HepG2 (cell line): ENCODE data around the gene GAREM2. TPM values are rescaled to one million over a fixed set of nuclear protein-coding genes. Genes with fewer than 3 reads are reported as not detected.

ENCODE experiments used
- ATAC-seq: fragments of 200-7000 bp; cut with Tn5 transposase; 3 replicates; pipeline ENCODE4 v1.9.1; 2020; ENCODE audit warnings: mild to moderate bottlenecking, moderate library complexity
- BruUV-seq: library from RNA; stranded (reverse); fragments of 400-500 nt; replicated peaks from 2 replicates; lab custom pipeline; 2021; lab: Mats Ljungman, UMichigan
- CTCF ChIA-PET: fragments of 300-600 bp; formaldehyde crosslinking; extraction: SDS; loops from one replicate; lab custom pipeline; 2021; ENCODE audit warnings: low total read pairs, inconsistent platforms, low intra/inter-chr PET ratio; lab: Yijun Ruan, JAX
- POLR2A ChIA-PET: fragments of 350-600 bp; sonication (Branson Sonifier 250); formaldehyde crosslinking; loops from one replicate; lab custom pipeline; 2020; ENCODE audit warnings: antibody characterized with exemption, inconsistent platforms; lab: Yijun Ruan, JAX
- DNase-seq: peaks from one replicate; pipeline ENCODE4 v3.0.0-alpha.2; 2015; ENCODE audit warnings: low spot score
- FAIRE-seq: peaks from 3 replicates; lab custom pipeline; 2011; peaks lifted over from hg19 to GRCh38; lab: Jason Lieb, UNC
- H2AFZ ChIP-seq: one replicate; pipeline ENCODE4 v1.6.1; 2011; ENCODE audit warnings: low read length, inconsistent platforms
- H3K27ac ChIP-seq: fragments of 300-600 bp; 3 replicates; pipeline ENCODE4 v1.8.0; 2011; ENCODE audit warnings: mixed run types, mild to moderate bottlenecking, mixed read lengths, low read length, inconsistent platforms; ENCODE audit not compliant: insufficient read depth; ENCODE audit errors: extremely low read length
- H3K27me3 ChIP-seq, 2 experiments: fragments of 200-600 bp in 1 of 2; 2 replicates in 1 of 2; 3 replicates in 1 of 2; pipeline versions ENCODE4 v1.6.0 to v1.8.0; 2011; ENCODE audit warnings: low read length in 2 of 2, mild to moderate bottlenecking in 2 of 2, moderate library complexity in 2 of 2, inconsistent platforms in 1 of 2; ENCODE audit not compliant: insufficient read depth in 2 of 2, control insufficient read depth in 1 of 2
- H3K36me3 ChIP-seq, 2 experiments: fragments of 200-600 bp in 1 of 2; replicated peaks in 1 of 2; 2 replicates in 1 of 2; 3 replicates in 1 of 2; pipeline versions ENCODE4 v1.5.1 to v1.8.0; 2011; ENCODE audit warnings: low read length in 2 of 2, inconsistent platforms in 1 of 2; ENCODE audit not compliant: insufficient read depth in 2 of 2, control insufficient read depth in 1 of 2
- H3K4me1 ChIP-seq: 2 replicates; pipeline ENCODE4 v1.5.1; 2012; ENCODE audit warnings: low read length, inconsistent platforms; ENCODE audit not compliant: insufficient read depth
- H3K4me2 ChIP-seq: 2 replicates; pipeline ENCODE4 v1.6.0; 2011; ENCODE audit warnings: low read depth, low read length, inconsistent platforms
- H3K4me3 ChIP-seq, 3 experiments: fragments of 200-600 bp in 1 of 3; sonication (generic), shearing (Covaris generic) in 1 of 3; replicated peaks in 1 of 3; 2 replicates each; pipeline ENCODE4 v1.5.1; 2011 to 2016; ENCODE audit warnings: low read length in 3 of 3, inconsistent platforms in 2 of 3, low read depth in 2 of 3, mild to moderate bottlenecking in 2 of 3, control low read depth in 1 of 3, mixed read lengths in 1 of 3; ENCODE audit not compliant: insufficient read depth in 1 of 3
- H3K79me2 ChIP-seq: one replicate; pipeline ENCODE4 v1.6.1; 2011; ENCODE audit warnings: low read length, inconsistent platforms; ENCODE audit not compliant: insufficient read depth
- H3K9ac ChIP-seq: 2 replicates; pipeline ENCODE4 v1.6.0; 2011; ENCODE audit warnings: mild to moderate bottlenecking, low read depth, low read length, inconsistent platforms; ENCODE audit not compliant: insufficient read depth
- H3K9me3 ChIP-seq: 2 replicates; pipeline ENCODE4 v1.5.1; 2012; ENCODE audit warnings: mild to moderate bottlenecking, low read length
- H4K20me1 ChIP-seq: 2 replicates; pipeline ENCODE4 v1.6.0; 2011; ENCODE audit warnings: inconsistent platforms, mild to moderate bottlenecking, low read length, moderate library complexity; ENCODE audit not compliant: insufficient read depth
- HDAC1 ChIP-seq: sonication (generic); formaldehyde crosslinking; IDR thresholded peaks from 2 replicates; pipeline ENCODE4 v1.5.1; 2020; ENCODE audit warnings: mild to moderate bottlenecking, missing genetic modification reagents
- NBN ChIP-seq: fragments of 450-650 bp; conservative IDR thresholded peaks from 2 replicates; pipeline ENCODE4 v1.6.1; 2017
- PHB2 ChIP-seq: fragments of 450-650 bp; IDR thresholded peaks from 2 replicates; pipeline ENCODE4 v1.6.1; 2018; ENCODE audit not compliant: partially characterized antibody
- ZHX2 ChIP-seq, 2 experiments: sonication (generic) in 1 of 2; formaldehyde crosslinking in 1 of 2; IDR thresholded peaks; 2 replicates each; pipeline versions ENCODE4 v1.6.1 to v1.9.0; 2014 to 2022; ENCODE audit warnings: antibody characterized with exemption in 1 of 2, borderline replicate concordance in 1 of 2, inconsistent platforms in 1 of 2, low read depth in 1 of 2, missing genetic modification reagents in 1 of 2
- ZNF256 ChIP-seq: sonication (generic); formaldehyde crosslinking; conservative IDR thresholded peaks from 2 replicates; pipeline ENCODE4 v1.4.0; 2020; ENCODE audit warnings: missing genetic modification reagents
- WGBS: methylation state at CpG from one replicate; pipeline ENCODE4 v1.1.6; 2017; ENCODE audit warnings: low lambda C conversion rate; 5-methylcytosine and 5-hydroxymethylcytosine counted together
- in situ Hi-C: cut with HindIII; loops from 2 replicates; pipeline ENCODE4 v1.10.0; 2017; ENCODE audit warnings: low pct_unique_long_range_greater_than_20kb; ENCODE audit not compliant: extremely low pct_ligation_motif_present
- intact Hi-C: fragments of 100-400 bp; cut with micrococcal nuclease; formaldehyde crosslinking; loops from one replicate; pipeline ENCODE4 v1.10.0; 2022; ENCODE audit not compliant: unreplicated experiment
- polyA plus RNA-seq, 8 experiments: library from polyadenylated mRNA; depleted of rRNA in 3 of 8; stranded (reverse) in 7 of 8; unstranded in 1 of 8; fragments of >200 nt; fragmentation: Illumina TruSeq in 4 of 8; extraction: Trizol in 4 of 8; gene quantifications; 2 replicates each; pipeline versions ENCODE4 v1.2.1 to v1.2.3, GENCODE V29; 2011 to 2016; ENCODE audit warnings: low read depth in 4 of 8, missing spikeins in 1 of 8, mixed read lengths in 1 of 8; ENCODE audit not compliant: insufficient read depth in 1 of 8
- total RNA-seq, 5 experiments: library from RNA; depleted of rRNA; stranded (reverse); fragments of >200 nt; fragmentation: Illumina TruSeq; extraction: Trizol; gene quantifications; 2 replicates each; pipeline ENCODE4 v1.2.3, GENCODE V29; 2016; ENCODE audit warnings: low read depth in 1 of 5
- TF ChIP-seq, protein P1 (sequence below), 2 experiments: sonication (generic) in 1 of 2; formaldehyde crosslinking in 1 of 2; IDR thresholded peaks; 2 replicates each; pipeline versions ENCODE4 v1.5.1 to v1.6.1; 2011 to 2020; ENCODE audit warnings: borderline replicate concordance in 1 of 2, low read depth in 1 of 2, low read length in 1 of 2, mild to moderate bottlenecking in 1 of 2, missing genetic modification reagents in 1 of 2, moderate library complexity in 1 of 2

Gene GAREM2
- total and polyA plus RNA-seq, 2 of the 13 experiments (the other 11 are each of a cell fraction or from before 2014, with no cell fraction given) = 0.29 to 0.38 TPM

- DNase-seq (no peak), FAIRE-seq (no peak), ATAC-seq (no peak)
- peaks cover 9% of the 10 kb centered on the region for H3K4me1 ChIP-seq
- WGBS = 68% methylated on average over 19 of the region's 20 CpGs
- H3K36me3 ChIP-seq = peaks cover under 1 to 1% of the 10 kb centered on the region in 2 experiments; a peak in 3 of 5 replicates
- no peak overlapping the region for H3K27ac ChIP-seq
- intact Hi-C loops = no loop called here
- CTCF ChIA-PET = no interaction called here
- H3K4me2 ChIP-seq = peak overlapping the region; percentile 42; the same call in 1 of the 2 replicates
- no peak overlapping the region for H2AFZ ChIP-seq
- H3K9me3 ChIP-seq = no peaks in the 10 kb centered on the region
- POLR2A ChIA-PET = no interaction called here
- H3K4me3 ChIP-seq = peak overlapping the region in 2 of 3 experiments; percentile 40; a peak in 3 of 6 replicates
- H4K20me1 ChIP-seq = no peaks in the 10 kb centered on the region
- H3K79me2 ChIP-seq = no peaks in the 10 kb centered on the region
- H3K27me3 ChIP-seq = peaks cover 2 to 20% of the 10 kb centered on the region in 2 experiments; a peak in 3 of 5 replicates
- in situ Hi-C loops = no loop called here
- TSS peak; percentile 64 for BruUV-seq
- TF ChIP-seq ZHX2 (IDR thresholded peaks at IDR 0.05; ENCODE audit: low read depth) (no peak), ZHX2 (CRISPR knock-in tag; IDR thresholded peaks at IDR 0.05; ENCODE audit: borderline replicate concordance) (no peak), HDAC1 (CRISPR knock-in tag) (no peak), NBN (no peak), ZNF256 (CRISPR knock-in tag) (no peak), PHB2 (no peak)
- TF ChIP-seq, protein P1, sequence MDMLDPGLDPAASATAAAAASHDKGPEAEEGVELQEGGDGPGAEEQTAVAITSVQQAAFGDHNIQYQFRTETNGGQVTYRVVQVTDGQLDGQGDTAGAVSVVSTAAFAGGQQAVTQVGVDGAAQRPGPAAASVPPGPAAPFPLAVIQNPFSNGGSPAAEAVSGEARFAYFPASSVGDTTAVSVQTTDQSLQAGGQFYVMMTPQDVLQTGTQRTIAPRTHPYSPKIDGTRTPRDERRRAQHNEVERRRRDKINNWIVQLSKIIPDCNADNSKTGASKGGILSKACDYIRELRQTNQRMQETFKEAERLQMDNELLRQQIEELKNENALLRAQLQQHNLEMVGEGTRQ (IDR thresholded peaks at IDR 0.05; ENCODE audit: low read depth, low read length) = no peak
- TF ChIP-seq, protein P1 (CRISPR knock-in tag; IDR thresholded peaks at IDR 0.05; ENCODE audit: borderline replicate concordance) = no peak
- TF ChIP-seq, all 625 proteins: peak for 0
- H3K9ac ChIP-seq = no peak overlapping the region
These were observed 12.5 kb downstream of the GAREM2 start for GRCh38 chr2:26185304-26185928.
